Mesenchymal stem cell (in vitro differentiated cells and primary cell): ENCODE results near the gene SLC17A5.
A peak's percentile ranks its signal among the peaks of the same experiment; 100 is the strongest.

Experiments used
- DNase-seq: peaks from one replicate; pipeline ENCODE4 v3.0.0-alpha.2; 2013
- H2AFZ ChIP-seq: one replicate; pipeline ENCODE4 v1.6.1; 2013; ENCODE audit warnings: low read depth, mild to moderate bottlenecking, control low read depth, inconsistent platforms, low read length, moderate library complexity
- H2AK5ac ChIP-seq: 2 replicates; pipeline ENCODE4 v1.6.1; 2013; ENCODE audit warnings: low read length, moderate library complexity, mild to moderate bottlenecking, inconsistent platforms; ENCODE audit not compliant: severe bottlenecking
- H2BK120ac ChIP-seq: one replicate; pipeline ENCODE4 v1.6.1; 2013; ENCODE audit warnings: low read depth, mild to moderate bottlenecking, inconsistent platforms, low read length, moderate library complexity
- H2BK12ac ChIP-seq, 2 experiments: one replicate each; pipeline ENCODE4 v1.6.1; 2013; ENCODE audit warnings: inconsistent platforms in 2 of 2, low read length in 2 of 2, mild to moderate bottlenecking in 2 of 2, moderate library complexity in 2 of 2, control low read depth in 1 of 2
- H2BK15ac ChIP-seq: one replicate; pipeline ENCODE4 v1.6.1; 2013; ENCODE audit warnings: mild to moderate bottlenecking, low read depth, inconsistent platforms; ENCODE audit not compliant: poor library complexity, severe bottlenecking
- H2BK5ac ChIP-seq: 2 replicates; pipeline ENCODE4 v1.6.1; 2013; ENCODE audit warnings: low read depth, mild to moderate bottlenecking, low read length, control low read depth, inconsistent platforms; ENCODE audit not compliant: poor library complexity, severe bottlenecking
- H3K14ac ChIP-seq, 2 experiments: one replicate each; pipeline ENCODE4 v1.6.1; 2013; ENCODE audit warnings: inconsistent platforms in 2 of 2, low read length in 2 of 2, control low read depth in 1 of 2, mild to moderate bottlenecking in 1 of 2, moderate library complexity in 1 of 2
- H3K18ac ChIP-seq, 2 experiments: one replicate each; pipeline ENCODE4 v1.6.1; 2013; ENCODE audit warnings: inconsistent platforms in 2 of 2, low read length in 2 of 2, control low read depth in 1 of 2, low read depth in 1 of 2, mild to moderate bottlenecking in 1 of 2
- H3K23ac ChIP-seq, 2 experiments: one replicate each; pipeline ENCODE4 v1.6.1; 2013; ENCODE audit warnings: inconsistent platforms in 2 of 2, low read length in 2 of 2, mild to moderate bottlenecking in 2 of 2, moderate library complexity in 2 of 2, control low read depth in 1 of 2
- H3K27ac ChIP-seq: 2 replicates; pipeline ENCODE4 v1.5.1; 2013; ENCODE audit warnings: mild to moderate bottlenecking, moderate library complexity, low read length, control low read depth, inconsistent platforms; ENCODE audit not compliant: poor library complexity, severe bottlenecking
- H3K27me3 ChIP-seq, 2 experiments: 2 replicates each; pipeline versions ENCODE4 v1.6.1 to v1.7.0; 2013; ENCODE audit warnings: low read length in 2 of 2, mild to moderate bottlenecking in 2 of 2, moderate library complexity in 2 of 2, control low read depth in 1 of 2, inconsistent platforms in 1 of 2; ENCODE audit not compliant: control insufficient read depth in 1 of 2, insufficient read depth in 1 of 2
- H3K36me3 ChIP-seq, 2 experiments: 2 replicates each; pipeline versions ENCODE4 v1.6.1 to v1.7.0; 2013; ENCODE audit warnings: low read length in 2 of 2, control low read depth in 1 of 2, inconsistent platforms in 1 of 2, low read depth in 1 of 2, mild to moderate bottlenecking in 1 of 2; ENCODE audit not compliant: insufficient read depth in 2 of 2, control insufficient read depth in 1 of 2
- H3K4ac ChIP-seq, 2 experiments: one replicate each; pipeline ENCODE4 v1.6.1; 2013; ENCODE audit warnings: inconsistent platforms in 2 of 2, low read length in 2 of 2, mild to moderate bottlenecking in 2 of 2, moderate library complexity in 2 of 2, control low read depth in 1 of 2, low read depth in 1 of 2
- H3K4me1 ChIP-seq: 2 replicates; pipeline ENCODE4 v1.6.1; 2013; ENCODE audit warnings: low read depth, low read length, control low read depth; ENCODE audit not compliant: control insufficient read depth, insufficient read depth
- H3K4me2 ChIP-seq: 2 replicates; pipeline ENCODE4 v1.6.1; 2013; ENCODE audit warnings: low read length, mild to moderate bottlenecking, inconsistent platforms; ENCODE audit not compliant: poor library complexity, severe bottlenecking
- H3K4me3 ChIP-seq, 2 experiments: 2 replicates each; pipeline versions ENCODE4 v1.5.1 to v1.7.0; 2013; ENCODE audit warnings: low read length in 2 of 2, mild to moderate bottlenecking in 2 of 2, control low read depth in 1 of 2, low read depth in 1 of 2; ENCODE audit not compliant: insufficient read depth in 1 of 2
- H3K79me1 ChIP-seq: replicated peaks from 2 replicates; pipeline ENCODE4 v1.6.1; 2013; ENCODE audit warnings: mild to moderate bottlenecking, control low read depth, low read length, inconsistent platforms; ENCODE audit not compliant: poor library complexity, severe bottlenecking
- H3K9ac ChIP-seq: 2 replicates; pipeline ENCODE4 v1.7.0; 2013; ENCODE audit warnings: mild to moderate bottlenecking, low read length, moderate library complexity
- H3K9me3 ChIP-seq: 2 replicates; pipeline ENCODE4 v1.7.0; 2013; ENCODE audit warnings: mild to moderate bottlenecking, low read length; ENCODE audit not compliant: control insufficient read depth
- H4K8ac ChIP-seq: one replicate; pipeline ENCODE4 v1.6.1; 2013; ENCODE audit warnings: inconsistent platforms, mild to moderate bottlenecking, low read length, moderate library complexity
- H4K91ac ChIP-seq: one replicate; pipeline ENCODE4 v1.6.1; 2013; ENCODE audit warnings: mild to moderate bottlenecking, low read length, inconsistent platforms
- WGBS: methylation state at CpG from one replicate; pipeline ENCODE4 v1.1.7; 2013; ENCODE audit warnings: mixed read lengths; 5-methylcytosine and 5-hydroxymethylcytosine counted together

SLC17A5 gene

DNA sequence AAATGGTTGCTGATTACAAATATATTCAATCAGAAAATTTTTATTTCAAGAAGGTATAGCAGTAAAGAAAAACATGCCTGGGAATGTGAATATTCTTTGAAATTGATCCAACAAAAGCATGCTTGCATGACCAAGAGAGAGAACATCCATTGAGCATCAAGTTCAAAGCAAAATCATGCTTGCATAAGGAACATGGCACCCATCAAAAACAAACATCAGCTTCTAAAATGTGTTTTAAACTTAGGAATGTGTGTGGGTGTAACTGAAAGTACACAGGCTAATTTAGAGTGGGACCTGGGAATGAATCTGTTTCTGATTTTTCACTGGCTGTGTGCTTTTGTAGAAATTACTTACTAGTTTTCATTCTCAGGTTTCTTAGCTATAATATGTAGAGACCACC lies 5.6 kb downstream of the SLC17A5 start:
- Histone ChIP-seq H3K27me3 (no peaks in the 10 kb centered on the region), H3K9me3 (no peaks in the 10 kb centered on the region)

DNA sequence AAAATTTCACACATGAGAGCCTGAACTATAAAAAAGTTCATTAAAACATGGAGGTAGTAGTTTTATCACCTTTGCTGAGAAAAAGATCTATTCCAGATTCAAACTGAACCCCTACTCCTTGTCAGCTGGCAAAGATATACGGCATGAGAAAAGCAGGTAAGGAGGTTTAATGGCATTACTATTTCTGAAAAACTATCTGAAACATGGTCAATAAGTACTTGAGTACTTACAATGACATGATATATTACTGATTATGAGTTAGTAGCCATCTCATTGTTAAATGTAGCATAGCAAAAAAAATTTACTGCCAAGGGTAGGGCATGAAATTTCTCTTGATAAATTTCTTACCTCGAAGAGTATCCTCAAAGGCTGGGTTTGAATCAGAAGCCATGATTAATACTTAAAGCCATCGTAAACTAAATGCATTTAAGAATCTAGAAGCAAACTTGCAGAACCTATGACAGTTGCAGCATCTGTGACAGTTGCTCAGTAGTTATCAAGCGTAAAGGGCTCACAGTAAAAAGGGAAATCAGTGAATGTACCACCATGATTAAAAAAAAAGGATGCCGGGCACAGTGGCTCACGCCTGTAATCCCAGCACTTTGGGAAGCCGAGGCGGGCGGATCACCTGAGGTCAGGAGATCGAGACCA lies 8.7 kb downstream of the SLC17A5 start:
- H3K27ac ChIP-seq: no peak overlapping the region
- peak overlapping the region; percentile 74 for H3K9ac ChIP-seq
- no peak overlapping the region for H2BK5ac ChIP-seq
- no peak overlapping the region for H2BK120ac ChIP-seq
- no peaks in the 10 kb centered on the region for H3K9me3 ChIP-seq
- peaks cover 2 to 56% of the 10 kb centered on the region in 2 experiments for H3K36me3 ChIP-seq
- no peak overlapping the region for H4K8ac ChIP-seq
- peaks cover 2% of the 10 kb centered on the region for H3K79me1 ChIP-seq
- H2BK12ac ChIP-seq: no peak overlapping the region
- H3K23ac ChIP-seq: no peak overlapping the region
- no peak overlapping the region for H2AK5ac ChIP-seq
- no peak overlapping the region for H2BK15ac ChIP-seq
- H3K4me1 ChIP-seq: no peaks in the 10 kb centered on the region
- H3K4ac ChIP-seq: no peak overlapping the region
- DNase-seq: no peak
- WGBS: 86% methylated on average over 8 of the region's 10 CpGs
- H2AFZ ChIP-seq: no peak overlapping the region
- H3K4me3 ChIP-seq: peak overlapping the region in 1 of 2 experiments; percentile 65
- H3K18ac ChIP-seq: no peak overlapping the region
- H3K27me3 ChIP-seq: no peaks in the 10 kb centered on the region
- peak overlapping the region; percentile 47 for H3K4me2 ChIP-seq
- H3K14ac ChIP-seq: no peak overlapping the region
- no peak overlapping the region for H4K91ac ChIP-seq

More for the DNA sequence above, 5.6 kb downstream of the SLC17A5 start:
- no peak overlapping the region for H2BK120ac ChIP-seq
- H3K18ac ChIP-seq: no peak overlapping the region
- no peak overlapping the region for H4K91ac ChIP-seq
- no peak overlapping the region for H3K27ac ChIP-seq
- no peak overlapping the region for H2BK15ac ChIP-seq
- no peak overlapping the region for H3K23ac ChIP-seq
- H3K4me2 ChIP-seq: no peak overlapping the region
- no peak overlapping the region for H3K14ac ChIP-seq
- no peak overlapping the region for H3K4ac ChIP-seq
- no peak overlapping the region for H3K4me3 ChIP-seq
- H2BK12ac ChIP-seq: no peak overlapping the region
- no peak overlapping the region for H2AK5ac ChIP-seq
- no peak overlapping the region for H2AFZ ChIP-seq
- no peak overlapping the region for H2BK5ac ChIP-seq
- H3K4me1 ChIP-seq: no peaks in the 10 kb centered on the region
- H4K8ac ChIP-seq: no peak overlapping the region
- peaks cover 2% of the 10 kb centered on the region for H3K79me1 ChIP-seq
- H3K36me3 ChIP-seq: peaks cover 2 to 32% of the 10 kb centered on the region in 2 experiments
- H3K9ac ChIP-seq: no peak overlapping the region
- DNase-seq: no peak

DNA sequence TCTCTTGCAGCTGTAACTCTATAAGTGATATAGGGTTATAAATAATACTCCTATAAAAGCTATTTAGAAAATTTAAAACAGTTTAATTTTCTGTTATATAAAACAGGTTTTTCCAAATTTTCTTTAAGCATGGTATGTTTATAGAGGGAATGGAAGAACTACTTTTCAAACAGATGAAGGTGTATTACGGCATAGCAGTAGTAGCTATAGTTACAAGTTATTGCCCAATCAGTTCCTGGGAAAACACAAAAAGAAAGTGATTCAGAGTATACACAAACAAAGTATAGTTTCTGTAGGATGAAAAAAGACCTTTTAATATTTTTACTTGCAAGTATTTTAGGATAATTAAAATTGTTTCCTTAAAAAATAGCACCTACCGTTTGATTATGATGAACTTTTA lies 9.8 kb downstream of the SLC17A5 start:
- Histone ChIP-seq H3K27me3 (no peaks in the 10 kb centered on the region), H2BK5ac (no peak overlapping the region), H2AK5ac (no peak overlapping the region), H3K4me1 (no peaks in the 10 kb centered on the region), H2BK12ac (no peak overlapping the region), H4K91ac (no peak overlapping the region), H3K79me1 (no peaks in the 10 kb centered on the region), H3K27ac (no peak overlapping the region), H4K8ac (no peak overlapping the region), H3K9ac (no peak overlapping the region), H3K18ac (no peak overlapping the region), H2BK120ac (no peak overlapping the region), H2BK15ac (no peak overlapping the region), H3K9me3 (no peaks in the 10 kb centered on the region), H3K4me2 (no peak overlapping the region), H3K4me3 (no peak overlapping the region), H2AFZ (no peak overlapping the region), H3K36me3 (peaks cover 0 to 57% of the 10 kb centered on the region in 2 experiments), H3K14ac (no peak overlapping the region), H3K23ac (no peak overlapping the region), H3K4ac (no peak overlapping the region)
- WGBS: 90% methylated on average over 1 of the region's 2 CpGs
- peak; percentile 33 for DNase-seq

DNA sequence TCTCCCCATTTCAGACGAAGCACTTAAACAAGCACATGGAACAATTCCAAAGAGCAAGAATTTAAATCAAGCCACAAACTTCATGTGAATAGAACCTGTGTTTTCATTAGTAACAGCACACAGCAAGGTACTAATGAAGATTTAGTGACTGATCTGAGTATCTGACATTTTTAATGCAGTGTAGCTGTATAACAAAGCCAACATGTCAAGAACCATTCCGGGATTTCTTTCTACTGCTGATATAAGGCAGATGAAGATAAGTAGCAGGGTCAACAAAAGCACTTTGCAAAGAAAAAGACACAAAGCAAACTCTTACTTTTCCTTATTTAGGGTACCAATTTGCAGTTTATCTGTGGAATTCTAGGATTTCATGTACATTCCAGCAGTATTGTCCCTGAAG lies 11.3 kb downstream of the SLC17A5 start:
- Histone ChIP-seq H2AK5ac (no peak overlapping the region), H3K18ac (no peak overlapping the region), H2BK5ac (no peak overlapping the region), H3K4me3 (no peak overlapping the region), H3K14ac (no peak overlapping the region), H3K79me1 (no peaks in the 10 kb centered on the region), H3K4me1 (no peaks in the 10 kb centered on the region), H2BK120ac (no peak overlapping the region), H4K8ac (no peak overlapping the region), H3K4me2 (no peak overlapping the region), H3K23ac (no peak overlapping the region), H3K9me3 (no peaks in the 10 kb centered on the region), H3K27ac (no peak overlapping the region), H3K27me3 (no peaks in the 10 kb centered on the region), H3K36me3 (peaks cover 0 to 63% of the 10 kb centered on the region in 2 experiments), H3K4ac (no peak overlapping the region), H2BK12ac (no peak overlapping the region), H2AFZ (no peak overlapping the region), H4K91ac (no peak overlapping the region), H3K9ac (no peak overlapping the region), H2BK15ac (no peak overlapping the region)
- 100% methylated on average over 2 of the region's 2 CpGs for WGBS
- DNase-seq: no peak
